Epidermal melanocyte (primary cell): ENCODE results near the gene UVRAG.

Experiments
- DNase-seq: peaks from one replicate; pipeline ENCODE4 v3.0.0; 2011; ENCODE audit warnings: low spot score; ENCODE audit not compliant: insufficient read length

UVRAG gene

DNA sequence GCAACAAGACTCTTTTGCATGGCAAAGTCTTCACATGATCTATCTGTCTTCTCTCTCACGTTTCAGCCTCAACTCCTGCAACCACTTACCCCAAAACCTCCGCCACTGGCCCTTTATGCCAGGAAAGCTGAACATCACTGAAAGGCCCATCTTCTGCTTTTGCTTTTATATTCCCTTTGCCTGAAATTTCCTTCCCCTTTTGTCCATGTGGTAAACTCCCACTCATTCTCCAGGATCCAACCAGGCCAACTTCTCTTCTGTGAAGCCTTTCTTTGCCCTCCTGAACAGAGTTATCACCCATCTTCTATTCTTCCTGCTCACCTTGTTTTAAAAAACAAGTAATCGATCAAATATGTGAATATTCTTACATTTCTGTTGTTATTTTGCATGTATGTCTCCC is 273.5 kb downstream of the UVRAG start:
- DNase-seq, result no peak

DNA sequence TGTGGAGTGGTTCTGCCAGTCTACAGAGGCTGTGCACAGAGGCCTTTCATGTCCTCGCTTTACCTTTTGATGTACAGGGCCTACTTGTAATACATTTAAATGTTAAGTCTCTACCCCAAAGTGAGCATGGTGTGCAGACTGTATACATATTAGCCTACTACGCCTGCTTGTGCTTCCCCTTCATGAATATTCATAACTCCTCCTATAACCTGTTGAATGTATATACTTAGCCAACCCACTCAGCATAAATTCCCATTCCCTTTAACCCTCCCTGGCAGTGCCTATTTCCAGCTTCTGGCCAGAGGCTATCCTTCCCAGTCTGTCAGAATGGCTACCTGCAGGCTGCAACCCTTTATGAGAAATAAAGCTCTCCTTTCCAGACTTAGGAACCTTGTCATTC is 275.2 kb downstream of the UVRAG start:
- DNase-seq, result no peak

DNA sequence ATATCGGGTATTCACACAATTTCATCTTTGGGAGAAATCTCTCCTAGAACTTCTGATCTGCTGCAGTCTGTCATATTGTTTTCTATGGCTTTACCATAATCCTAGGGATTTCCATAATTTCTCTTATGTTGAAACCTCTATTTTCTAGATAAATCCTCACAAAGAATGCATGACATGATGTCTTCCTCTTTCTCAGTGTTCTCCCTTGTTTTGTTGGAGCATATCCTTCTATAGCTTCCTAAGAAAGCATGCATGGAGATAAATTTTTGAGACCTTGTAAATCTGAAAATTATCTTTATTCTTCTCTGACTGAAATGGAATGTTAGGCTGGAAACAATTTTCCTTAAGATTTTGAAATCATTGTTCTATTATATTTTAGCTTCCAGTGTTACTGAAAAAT is 275.8 kb downstream of the UVRAG start:
- no peak for DNase-seq

DNA sequence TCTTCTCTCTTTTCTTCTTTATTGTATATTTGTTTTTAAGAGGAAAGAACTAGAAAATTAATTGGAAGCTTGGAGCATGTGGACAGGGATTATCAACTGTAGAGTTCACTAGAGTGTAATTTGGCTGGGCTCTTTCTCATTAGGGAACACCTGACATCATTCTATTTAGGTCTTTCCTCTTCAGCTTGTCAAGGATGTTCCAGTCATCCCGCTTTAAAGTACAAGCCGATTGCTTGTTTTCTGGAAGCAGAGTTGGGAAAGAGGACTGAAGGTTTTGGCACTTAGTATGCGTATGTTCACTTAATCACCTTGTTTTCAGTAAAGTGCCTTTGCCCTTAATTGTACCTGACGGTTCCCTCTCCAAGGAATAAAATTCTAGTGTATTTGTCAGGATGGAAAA is 279.7 kb downstream of the UVRAG start:
- DNase-seq, result no peak

DNA sequence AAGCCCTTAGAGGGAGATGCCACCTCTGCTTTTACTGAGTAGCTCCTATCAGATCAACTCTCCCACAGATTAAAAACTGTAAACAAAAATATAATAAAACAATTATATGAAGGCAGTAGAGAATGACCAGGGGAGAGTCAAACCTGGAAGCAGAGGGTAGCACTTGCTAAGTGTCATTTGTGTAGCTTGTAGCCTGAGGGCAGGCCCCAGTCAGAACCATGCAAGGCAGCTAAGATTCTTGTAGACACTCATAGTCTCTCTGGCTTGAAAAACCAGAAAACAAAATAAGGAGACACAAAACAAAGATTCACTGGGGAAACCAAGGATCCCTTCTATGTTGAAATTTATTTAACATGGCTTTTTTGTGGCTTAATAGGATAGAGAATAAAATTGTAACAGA is 280.9 kb downstream of the UVRAG start:
- no peak for DNase-seq

DNA sequence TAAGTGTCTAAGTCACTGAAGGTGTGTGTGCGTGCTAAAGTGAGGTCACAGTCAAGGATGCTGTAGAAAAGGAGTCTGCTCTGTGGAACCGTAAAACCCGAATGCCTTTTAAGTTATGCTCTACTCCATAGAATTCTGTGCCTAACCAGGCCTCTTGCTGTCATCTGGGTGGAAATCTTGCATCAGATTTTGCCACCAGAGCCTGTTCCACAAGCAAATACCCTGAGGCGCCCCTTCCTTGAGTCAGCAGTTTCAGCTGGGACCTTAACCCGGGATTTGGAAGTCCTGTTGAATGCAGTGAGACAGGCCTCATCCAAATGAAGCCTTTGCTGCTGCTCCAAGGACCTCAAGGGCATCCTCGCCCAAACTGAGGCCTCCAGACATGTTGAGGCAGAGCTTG is 281.5 kb downstream of the UVRAG start:
- DNase-seq, result no peak

DNA sequence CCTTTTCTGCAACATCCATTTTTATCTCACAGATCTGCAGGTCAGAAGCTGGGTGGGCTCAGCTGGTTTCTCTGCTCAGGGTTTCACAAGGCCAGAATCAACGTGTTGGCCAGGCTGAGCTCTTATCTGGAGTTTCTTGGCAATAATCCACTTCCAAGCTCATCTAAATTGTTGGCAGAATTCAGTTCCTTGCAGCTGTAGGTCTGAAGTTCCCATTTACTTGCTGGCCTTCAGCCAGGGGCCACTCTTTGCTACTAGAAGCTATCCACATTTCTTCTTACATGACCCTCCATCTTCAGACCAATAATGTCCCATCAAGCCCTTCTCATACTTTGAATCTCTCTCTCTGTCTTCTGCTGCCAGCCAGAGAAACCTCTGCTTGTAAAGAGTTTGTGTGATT is 287.8 kb downstream of the UVRAG start:
- DNase-seq, result no peak

DNA sequence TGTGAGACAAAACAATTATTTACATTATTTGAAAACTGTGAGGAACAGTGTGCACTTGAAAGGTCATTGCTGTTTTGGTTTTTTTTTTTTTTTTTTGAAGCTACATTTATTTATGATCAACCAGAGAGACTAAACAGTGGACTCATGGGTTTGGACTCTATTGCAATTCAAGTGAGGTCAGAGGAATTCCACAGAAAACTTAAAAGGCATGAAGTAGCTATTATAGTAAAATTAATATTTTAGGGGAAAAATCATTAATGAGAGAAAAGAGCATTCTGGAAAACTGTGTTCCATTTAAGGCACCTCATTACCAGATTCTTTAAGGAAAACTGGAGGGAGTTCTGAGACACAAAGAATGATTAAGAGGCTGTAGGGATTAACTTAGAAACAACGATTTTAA is 288.4 kb downstream of the UVRAG start:
- DNase-seq, result no peak

DNA sequence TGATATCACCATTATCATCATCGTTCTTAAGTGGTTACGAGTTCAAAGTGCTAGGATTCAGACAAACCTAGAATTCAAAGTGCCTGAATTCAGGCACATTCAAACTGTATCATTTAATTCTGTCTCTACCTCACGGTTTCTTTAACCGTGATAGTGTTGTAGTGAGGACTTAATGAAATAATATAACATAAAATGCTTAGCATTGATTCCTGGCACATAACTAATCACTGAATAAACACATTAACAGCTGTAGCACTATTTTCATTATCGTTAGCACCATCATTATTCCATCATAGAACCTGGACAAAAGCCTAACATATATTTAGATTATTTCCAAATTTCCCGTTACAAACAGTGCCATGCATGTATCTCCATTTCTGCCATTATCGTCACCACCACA is 289.3 kb downstream of the UVRAG start:
- no peak for DNase-seq

DNA sequence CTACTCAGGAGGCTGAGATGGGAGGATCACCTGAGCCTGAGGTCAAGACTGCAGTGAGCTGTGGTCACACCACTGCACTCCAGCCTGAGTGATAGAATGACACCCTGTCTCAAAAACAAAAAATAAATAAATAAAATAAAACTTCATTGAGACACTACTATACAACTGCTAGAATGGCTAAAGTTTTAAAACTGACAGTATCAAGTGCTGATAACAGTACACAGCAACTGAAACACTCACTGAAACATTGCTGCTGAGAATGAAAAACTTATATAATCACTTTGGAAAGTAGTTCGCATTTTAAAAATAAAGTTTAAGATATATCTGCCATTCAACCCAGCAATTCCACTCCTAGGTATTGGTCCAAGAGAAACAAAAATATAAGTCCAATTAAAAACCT is 290.6 kb downstream of the UVRAG start:
- no peak for DNase-seq

DNA sequence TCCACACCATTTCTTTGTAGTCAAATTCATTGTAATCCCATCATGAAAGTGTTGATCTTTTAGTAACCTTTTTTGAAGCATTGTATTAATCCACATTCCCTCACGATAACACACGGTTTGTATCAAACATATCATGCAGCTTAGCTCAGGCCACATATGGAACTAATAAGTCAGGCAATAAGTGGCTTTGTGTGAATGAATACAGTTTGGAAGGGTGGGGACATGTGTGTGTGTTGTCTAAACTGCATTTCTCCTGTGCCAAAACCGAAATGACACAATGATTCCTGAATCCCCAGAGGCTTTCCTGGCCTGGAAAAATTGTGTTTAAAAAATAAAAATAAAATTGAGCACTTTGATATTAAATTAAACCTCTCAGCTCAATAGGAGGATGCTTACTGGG is 293.0 kb downstream of the UVRAG start:
- no peak for DNase-seq

DNA sequence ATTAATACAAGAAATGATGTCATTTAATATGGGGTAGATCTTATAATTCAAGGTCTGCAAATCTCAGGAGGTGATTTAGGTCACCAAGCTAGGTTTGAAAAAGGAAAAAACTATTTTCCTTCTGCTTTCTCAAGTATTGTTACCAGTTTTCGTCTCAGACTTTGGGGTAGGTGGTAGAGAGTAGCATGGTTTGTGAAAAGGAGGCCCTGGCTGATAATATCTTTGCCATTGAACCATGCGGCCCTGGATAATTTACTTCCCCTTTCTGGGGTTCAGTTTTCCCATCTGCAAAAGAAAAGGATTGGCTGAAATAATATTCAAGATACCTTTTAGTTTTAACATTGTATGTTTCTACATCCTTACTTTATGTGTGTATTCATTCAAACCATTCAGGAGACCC is 299.2 kb downstream of the UVRAG start:
- no peak for DNase-seq

DNA sequence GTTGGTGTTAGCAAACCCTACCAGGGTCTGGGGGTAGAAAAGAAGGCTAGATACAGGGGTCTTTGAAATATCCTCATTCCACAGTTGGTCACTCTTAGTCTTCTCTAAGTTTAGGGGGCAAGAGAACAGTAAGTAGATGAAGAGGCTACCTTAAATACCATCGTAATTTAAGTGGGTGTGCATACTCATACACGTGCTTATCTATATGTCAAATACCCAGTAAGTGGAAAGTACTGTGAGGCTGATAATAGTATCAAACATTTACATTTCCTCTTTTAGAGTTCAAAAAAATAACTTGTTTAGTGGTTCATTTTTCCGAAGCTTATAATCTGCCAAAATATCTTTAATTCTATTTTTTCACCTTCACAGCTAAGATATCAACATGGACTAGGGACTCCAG is 300.5 kb downstream of the UVRAG start:
- DNase-seq, result no peak

DNA sequence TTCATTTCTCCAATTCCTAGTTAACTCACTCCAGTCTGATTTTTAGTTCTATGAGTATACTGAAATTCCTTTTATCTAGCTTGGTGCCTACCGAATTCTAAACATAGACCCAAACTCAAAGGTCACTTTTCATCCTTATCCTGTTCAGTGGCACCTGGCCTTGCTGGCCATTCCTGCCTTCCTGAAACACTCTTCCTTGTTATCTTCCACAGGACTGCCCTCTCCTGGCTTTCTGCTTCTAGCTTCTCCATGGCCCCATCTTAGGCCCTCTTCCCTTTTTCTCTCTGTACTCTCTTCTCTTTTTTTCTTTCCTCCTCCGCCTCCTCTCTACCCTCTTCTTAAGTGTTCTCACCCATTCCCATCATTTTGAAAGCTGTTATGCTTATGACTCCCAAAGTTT is 304.0 kb downstream of the UVRAG start:
- DNase-seq, result no peak

DNA sequence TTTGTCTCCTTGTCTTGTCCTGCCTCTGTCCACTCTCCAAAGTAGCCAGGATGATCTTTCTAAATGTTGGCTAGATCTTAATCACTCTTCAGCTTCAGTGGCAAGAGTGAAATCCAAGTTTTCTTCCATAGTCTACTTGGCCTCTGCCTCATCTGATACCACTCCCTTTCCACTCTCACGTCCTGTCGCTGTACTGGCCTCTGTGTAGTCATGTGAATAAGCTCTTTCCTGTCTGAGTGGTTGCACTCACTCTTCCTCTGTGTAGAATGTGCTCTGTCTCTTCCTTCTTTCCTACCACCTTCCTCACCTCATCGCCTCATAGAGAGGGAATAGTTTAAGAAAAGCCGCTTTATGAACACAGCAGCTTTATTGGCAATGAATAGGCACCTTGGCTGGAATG is 304.8 kb downstream of the UVRAG start:
- no peak for DNase-seq

DNA sequence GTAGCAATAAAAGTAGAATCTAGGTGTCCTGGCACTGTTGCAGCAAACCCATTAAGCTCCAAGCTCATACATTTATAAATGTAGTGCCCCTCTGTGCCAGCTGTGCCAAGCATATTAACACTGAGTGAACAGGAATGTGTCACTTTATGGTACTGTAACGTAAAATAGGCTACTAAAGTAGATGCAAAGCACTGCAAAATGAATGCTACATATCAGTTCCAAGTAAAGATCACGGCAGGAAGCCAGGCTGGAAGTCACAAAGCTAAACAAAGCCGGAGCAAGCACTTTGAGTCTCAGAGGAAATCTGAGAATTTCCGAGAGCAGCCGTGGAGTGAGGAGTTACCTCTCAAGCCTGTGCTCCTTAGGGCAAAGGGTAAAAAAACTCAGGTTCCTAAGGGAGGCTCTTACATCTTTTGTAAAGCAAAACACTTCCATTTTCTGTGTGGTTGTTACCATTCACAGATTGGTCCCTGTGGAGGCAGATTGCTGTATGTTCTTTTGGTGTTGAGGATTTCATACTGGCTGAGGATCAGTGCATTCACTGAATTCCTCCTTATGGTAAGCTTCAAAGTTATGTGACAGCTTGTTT is 305.6 kb downstream of the UVRAG start:
- DNase-seq, result no peak

DNA sequence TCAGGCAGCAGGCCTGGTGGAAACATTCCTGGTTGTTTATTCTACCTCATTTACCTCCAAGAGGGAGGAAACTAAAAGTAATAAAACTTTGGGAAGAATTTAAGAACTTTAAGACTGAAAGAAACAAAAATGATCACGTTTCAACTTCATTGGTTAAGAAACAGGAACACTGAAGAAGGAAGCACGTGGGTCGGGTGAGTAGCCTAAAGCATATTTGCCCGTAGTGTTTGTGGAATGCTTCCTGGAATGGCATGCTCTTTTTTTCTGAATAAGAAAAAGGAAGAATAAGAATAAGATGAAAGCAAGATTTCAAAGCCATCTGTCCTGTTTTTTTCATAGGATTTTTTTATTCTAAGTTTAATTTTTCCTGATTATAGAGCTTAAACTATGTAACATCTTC is 308.2 kb downstream of the UVRAG start:
- DNase-seq, result no peak

DNA sequence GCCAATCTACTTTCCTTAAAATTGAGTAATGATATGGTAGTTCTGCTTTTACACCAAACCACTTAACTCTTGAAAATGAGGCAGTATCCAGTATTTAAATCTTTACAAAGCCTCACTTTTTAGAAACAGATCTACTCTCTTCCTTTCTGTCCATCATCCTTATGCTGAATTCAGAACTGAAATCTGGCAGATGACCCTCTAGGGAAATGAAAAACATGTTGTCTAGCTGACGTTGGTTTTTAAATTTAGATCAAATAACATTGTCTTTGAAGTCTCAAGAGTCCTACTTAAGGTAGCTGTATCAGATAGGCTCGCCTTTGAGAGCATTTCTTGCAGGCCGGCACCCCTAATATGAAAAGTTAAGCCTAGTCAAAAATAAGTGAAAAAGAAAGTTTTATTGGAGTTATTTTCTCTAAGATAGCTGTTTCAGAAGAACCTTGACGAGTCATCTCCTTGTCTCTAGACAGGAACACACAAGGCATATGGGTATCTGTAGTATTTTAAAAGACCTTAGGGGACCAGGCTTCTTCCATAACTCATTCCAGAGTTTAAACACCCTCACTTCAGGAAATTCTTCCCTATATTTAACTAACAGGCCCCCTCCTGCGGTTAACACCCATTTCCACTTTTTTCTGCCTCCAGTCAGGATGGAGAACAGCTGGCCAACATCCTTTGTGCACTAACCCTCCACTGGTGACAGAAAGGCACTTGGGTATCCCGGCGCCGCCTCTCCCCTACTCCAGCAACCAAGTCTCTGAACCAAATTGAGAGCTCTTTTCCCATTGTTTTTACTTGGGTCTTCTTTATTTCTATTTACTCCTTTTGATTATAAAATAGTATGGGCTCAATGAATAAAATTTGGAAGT is 310.1 kb downstream of the UVRAG start:
- DNase-seq, result no peak

DNA sequence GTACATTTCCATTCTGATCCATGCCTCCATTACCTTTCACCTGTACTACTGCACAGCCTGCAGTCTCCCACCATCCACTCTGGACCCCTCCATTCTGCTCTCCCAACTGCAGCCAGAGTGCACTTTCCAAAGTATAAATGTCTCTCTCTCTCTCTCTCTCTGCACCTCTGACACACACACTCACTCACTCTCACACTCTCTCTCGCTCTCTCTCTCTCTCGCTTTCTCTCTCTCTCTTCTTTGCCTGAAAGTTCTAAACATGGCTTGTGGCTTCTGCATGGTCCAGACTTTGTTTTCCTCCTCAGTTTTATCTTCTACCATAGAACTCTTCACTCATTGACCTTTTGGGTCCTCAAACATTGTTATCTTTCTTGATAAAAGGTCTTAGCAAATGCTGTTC is 314.7 kb downstream of the UVRAG start:
- DNase-seq, result no peak

DNA sequence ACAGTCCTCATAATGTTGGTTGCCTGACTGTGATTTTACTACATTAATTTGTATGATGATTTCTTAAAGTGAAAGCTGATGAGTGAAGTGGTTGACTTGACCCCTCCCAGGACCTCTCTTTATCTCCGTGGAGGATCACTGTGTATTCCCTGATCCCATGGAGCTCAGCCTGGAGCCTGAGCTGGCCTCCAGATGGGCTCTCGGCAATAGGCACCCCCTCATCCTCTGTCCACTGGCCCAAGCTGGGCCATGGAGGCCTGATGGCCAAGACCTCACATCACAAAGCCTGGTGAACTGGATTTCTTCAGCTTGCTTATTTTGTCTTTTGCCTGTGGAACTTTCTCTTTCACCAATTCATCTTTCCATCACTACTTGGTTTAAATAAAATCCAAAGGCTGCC is 316.1 kb downstream of the UVRAG start:
- DNase-seq, result no peak

DNA sequence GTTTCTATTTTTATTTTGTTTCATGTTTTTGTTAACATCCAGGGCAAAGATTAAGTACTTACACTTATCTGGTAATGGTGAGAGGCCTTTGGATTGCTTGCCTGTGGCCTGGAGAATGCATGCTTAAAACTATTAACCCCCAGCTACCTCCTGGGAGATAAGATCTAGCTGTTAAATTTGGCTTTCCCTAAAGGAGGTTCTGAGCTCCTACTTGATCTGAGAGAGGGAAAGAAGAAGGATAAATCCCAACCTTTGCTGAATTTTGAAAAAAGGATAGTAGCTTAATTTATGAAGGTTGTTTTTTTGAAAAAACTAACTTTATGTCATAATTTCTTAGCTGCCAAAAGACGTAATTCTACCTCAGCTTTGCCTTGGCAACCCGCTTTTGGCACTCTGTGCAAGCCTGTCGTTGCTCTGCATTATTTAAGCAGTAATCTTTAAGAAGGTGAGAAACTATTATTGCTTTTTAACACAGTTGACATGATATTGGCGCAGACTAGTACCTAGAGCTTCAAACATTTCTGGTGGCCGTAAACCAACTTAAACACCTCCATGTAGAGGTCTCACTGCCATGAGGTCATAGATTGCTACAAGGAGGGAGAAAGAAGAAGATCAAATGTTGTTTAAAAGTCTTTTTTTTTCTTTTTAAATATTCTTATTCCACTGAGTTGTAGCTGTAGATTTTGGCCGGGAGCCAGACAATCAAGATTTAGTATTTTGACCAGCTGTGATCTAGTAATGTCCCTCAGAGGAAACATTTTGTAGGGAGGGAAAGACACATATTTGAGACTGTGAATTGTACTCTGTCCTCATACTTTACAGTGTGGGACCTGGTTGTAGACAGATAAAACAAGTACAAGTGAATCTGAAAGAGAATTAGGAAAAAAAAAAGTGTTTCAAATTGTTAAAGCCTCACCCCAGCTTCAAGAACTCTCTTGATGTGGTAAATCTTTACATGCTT is 316.9 kb downstream of the UVRAG start:
- DNase-seq, result no peak

DNA sequence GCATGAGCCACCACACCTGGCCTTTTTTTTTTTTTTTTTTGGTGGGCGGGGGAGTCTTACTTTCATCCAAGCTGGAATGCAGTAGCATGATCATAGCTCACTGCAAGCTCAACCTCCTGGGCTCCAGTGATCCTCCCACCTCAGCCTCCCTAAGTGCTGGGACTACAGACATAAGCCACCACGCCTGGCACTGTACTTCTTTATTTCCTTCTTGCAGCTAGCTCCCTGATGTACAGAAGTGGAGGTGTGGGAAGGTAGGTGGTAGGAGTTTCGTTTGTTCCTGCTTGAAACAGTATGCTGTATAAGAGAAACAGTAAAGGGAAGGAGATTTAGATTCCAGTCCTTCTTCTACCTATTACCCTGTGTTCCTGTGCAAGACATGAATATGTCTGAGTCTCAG is 319.2 kb downstream of the UVRAG start:
- DNase-seq, result no peak
